Astrocyte of the cerebellum (primary cell): ENCODE data around the gene IPO9.

Experiments
- DNase-seq: peaks from one replicate; pipeline ENCODE4 v3.0.0-alpha.2; 2011; ENCODE audit warnings: low read depth
- H3K4me3 ChIP-seq: 2 replicates; pipeline ENCODE4 v1.5.1; 2011; ENCODE audit warnings: mild to moderate bottlenecking, low read depth, low read length, moderate library complexity
- CTCF ChIP-seq: IDR thresholded peaks from 2 replicates; pipeline ENCODE4 v1.5.1; 2012; ENCODE audit warnings: low read length, low read depth, moderate library complexity, mild to moderate bottlenecking; ENCODE audit errors: missing control alignments
- in situ Hi-C: cut with HindIII; loops from 2 replicates; pipeline ENCODE4 v1.10.0; 2017; ENCODE audit warnings: low sequenced_read_pairs

Gene IPO9

GRCh38 chr1:201783572-201783971 lies 45.4 kb upstream of the IPO9 start:
- TF ChIP-seq CTCF, result no peak
- DNase-seq, result no peak
- in situ Hi-C loops, result no loop called here
- H3K4me3 ChIP-seq, result no peak overlapping the region

GRCh38 chr1:201785291-201785690 lies 43.7 kb upstream of the IPO9 start:
- H3K4me3 ChIP-seq, result no peak overlapping the region
- no peak for DNase-seq
- TF ChIP-seq CTCF, result no peak
- in situ Hi-C loops, result no loop called here

DNA sequence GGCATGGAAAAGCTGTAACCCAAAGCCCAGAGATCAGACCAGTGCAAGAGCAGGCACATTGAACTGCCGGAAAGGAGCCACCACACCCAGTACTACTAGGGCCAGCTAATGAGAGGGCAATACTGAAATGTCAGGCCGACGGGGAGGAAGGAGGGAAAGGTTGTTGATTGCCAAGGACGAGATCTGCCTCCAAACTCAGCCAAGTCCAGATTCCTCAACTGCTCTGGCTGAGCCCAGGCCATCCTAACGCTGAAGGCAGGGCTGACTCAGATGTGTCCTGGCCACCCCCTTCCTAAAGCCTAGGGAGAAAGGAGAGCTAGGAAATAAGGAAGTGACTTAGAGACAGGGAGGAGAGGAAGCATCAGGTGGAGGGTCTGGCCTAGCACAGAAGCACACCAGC lies 42.1 kb upstream of the IPO9 start:
- no peak for TF ChIP-seq CTCF
- no peak for DNase-seq
- in situ Hi-C loops, result no loop called here
- no peak overlapping the region for H3K4me3 ChIP-seq

DNA sequence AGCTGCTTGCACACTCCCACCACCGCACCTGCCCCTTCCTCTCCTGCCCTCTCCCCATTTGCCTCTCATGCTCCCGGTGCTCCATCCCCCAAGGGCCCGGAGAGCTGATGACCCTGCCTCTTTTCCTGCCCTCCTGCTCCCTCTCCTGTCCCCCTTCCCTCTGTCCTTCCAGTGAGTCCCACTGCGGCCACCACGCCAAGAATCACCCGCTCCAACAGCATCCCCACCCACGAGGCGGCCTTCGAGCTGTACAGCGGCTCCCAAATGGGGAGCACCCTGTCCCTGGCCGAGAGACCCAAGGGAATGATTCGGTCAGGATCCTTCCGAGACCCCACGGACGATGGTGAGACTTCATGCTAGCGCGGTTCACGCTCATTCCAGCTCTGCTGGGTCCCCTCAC lies 40.7 kb upstream of the IPO9 start:
- in situ Hi-C loops, result no loop called here
- H3K4me3 ChIP-seq, result no peak overlapping the region
- DNase-seq, result no peak
- TF ChIP-seq CTCF, result no peak

DNA sequence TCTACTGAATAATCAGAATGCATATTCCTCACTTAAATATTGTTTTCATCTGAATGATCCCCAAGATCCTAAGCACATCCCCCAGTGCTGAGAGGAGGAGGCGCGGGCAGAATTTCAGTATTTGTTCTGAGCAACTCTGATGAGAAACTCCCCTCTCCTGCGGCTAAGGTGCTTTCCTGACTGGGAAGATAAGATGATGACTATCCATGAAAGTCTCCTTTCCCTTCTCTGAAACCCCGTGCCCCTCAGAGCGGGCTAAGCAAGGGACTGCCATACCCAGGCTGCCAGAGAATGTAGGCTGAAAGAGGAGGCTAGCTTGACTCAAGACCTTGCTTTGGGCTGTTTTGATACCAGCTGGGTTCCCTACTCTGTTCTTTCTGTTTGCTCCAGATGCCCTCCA lies 39.7 kb upstream of the IPO9 start:
- TF ChIP-seq CTCF, result no peak
- in situ Hi-C loops, result no loop called here
- DNase-seq, result no peak
- H3K4me3 ChIP-seq, result no peak overlapping the region

DNA sequence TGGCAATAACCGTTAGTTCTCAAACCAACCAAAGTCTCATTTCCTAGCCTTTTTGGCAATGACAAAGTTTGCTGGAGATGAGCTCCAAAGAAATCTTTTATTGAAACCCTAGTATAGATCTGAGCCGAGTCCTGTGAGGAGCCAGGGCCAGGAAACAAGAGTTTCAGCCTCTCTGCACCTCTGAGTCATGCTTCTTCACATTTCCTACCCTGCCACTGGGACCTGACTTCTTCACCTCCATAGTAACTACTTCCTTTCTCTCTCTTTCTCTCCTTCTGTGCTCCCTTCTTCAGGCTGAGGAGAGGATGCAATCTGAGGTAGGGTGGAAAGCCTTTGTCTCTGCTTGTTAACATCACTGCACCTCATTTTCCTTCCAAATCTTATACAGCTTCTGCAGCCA lies 38.7 kb upstream of the IPO9 start:
- DNase-seq, result no peak
- no peak overlapping the region for H3K4me3 ChIP-seq
- TF ChIP-seq CTCF, result no peak
- in situ Hi-C loops, result loop anchor here (5.0 kb wide), 1 partner anchor 233 kb away; no protein-coding TSS in a partner anchor
